H1 (cell line): ENCODE measurements around the gene ATAD3B. TPM values are rescaled to one million over a fixed set of nuclear protein-coding genes. Genes with fewer than 3 reads are reported as not detected.

Source experiments
- CTCF ChIA-PET: fragments of 300-600 bp; sonication (Branson Sonifier 250); formaldehyde crosslinking; loops from one replicate; lab custom pipeline; 2021; ENCODE audit not compliant: partially characterized antibody; lab: Charles Lee
- POLR2A ChIA-PET: fragments of 300-600 bp; sonication (Branson Sonifier 250); formaldehyde crosslinking; loops from one replicate; lab custom pipeline; 2021; ENCODE audit warnings: inconsistent platforms; ENCODE audit not compliant: partially characterized antibody; lab: Charles Lee
- DNase-seq, 2 experiments: peaks; one replicate each; pipeline versions ENCODE4 v3.0.0 to v3.0.0-alpha.2; 2010 to 2022; ENCODE audit warnings: low spot score in 2 of 2, low read depth in 1 of 2, mixed read lengths in 1 of 2
- FAIRE-seq: peaks from 2 replicates; lab custom pipeline; 2011; peaks lifted over from hg19 to GRCh38; lab: Jason Lieb, UNC
- H2AFZ ChIP-seq: 2 replicates; pipeline ENCODE4 v1.8.1; 2012; ENCODE audit warnings: low read length, inconsistent platforms
- H2AK5ac ChIP-seq: 2 replicates; pipeline ENCODE4 v1.6.1; 2013; ENCODE audit warnings: low read depth, low read length
- H2BK120ac ChIP-seq: replicated peaks from 2 replicates; pipeline ENCODE3; 2013; ENCODE audit warnings: low read depth, low read length, inconsistent platforms
- H2BK12ac ChIP-seq: 2 replicates; pipeline ENCODE4 v1.6.1; 2013; ENCODE audit warnings: low read depth, low read length
- H2BK15ac ChIP-seq: 2 replicates; pipeline ENCODE4 v1.6.1; 2013; ENCODE audit warnings: low read length
- H2BK20ac ChIP-seq: 2 replicates; pipeline ENCODE4 v1.6.1; 2013; ENCODE audit warnings: low read length
- H2BK5ac ChIP-seq: 2 replicates; pipeline ENCODE4 v1.6.1; 2013; ENCODE audit warnings: low read depth, low read length
- H3K14ac ChIP-seq: 2 replicates; pipeline ENCODE4 v1.6.1; 2013; ENCODE audit warnings: inconsistent platforms; ENCODE audit not compliant: insufficient read length
- H3K18ac ChIP-seq: 2 replicates; pipeline ENCODE4 v1.6.1; 2013; ENCODE audit warnings: low read length; ENCODE audit errors: extremely low read depth
- H3K23ac ChIP-seq: 2 replicates; pipeline ENCODE4 v1.6.1; 2013; ENCODE audit warnings: inconsistent platforms; ENCODE audit not compliant: insufficient read length
- H3K23me2 ChIP-seq: 2 replicates; pipeline ENCODE4 v1.6.1; 2013; ENCODE audit warnings: low read depth, low read length
- H3K27ac ChIP-seq: 2 replicates; pipeline ENCODE4 v1.6.1; 2011; ENCODE audit warnings: low read depth, low read length, inconsistent platforms
- H3K27me3 ChIP-seq, 4 experiments: replicated peaks in 1 of 4; 1 replicate in 1 of 4; 2 replicates in 3 of 4; pipeline versions ENCODE4 v1.6.1 to v1.8.1; 2011 to 2013; ENCODE audit warnings: low read length in 3 of 4, mild to moderate bottlenecking in 3 of 4, inconsistent platforms in 2 of 4, mixed read lengths in 2 of 4, moderate library complexity in 1 of 4; ENCODE audit not compliant: control insufficient read depth in 3 of 4, insufficient read depth in 3 of 4; ENCODE audit errors: extremely low read depth in 1 of 4
- H3K36me3 ChIP-seq, 4 experiments: 2 replicates each; pipeline versions ENCODE4 v1.6.1 to v1.8.1; 2011 to 2013; ENCODE audit warnings: mild to moderate bottlenecking in 4 of 4, low read length in 3 of 4, moderate library complexity in 2 of 4, control low read depth in 1 of 4, inconsistent platforms in 1 of 4; ENCODE audit not compliant: insufficient read depth in 4 of 4, control insufficient read depth in 2 of 4
- H3K4ac ChIP-seq: replicated peaks from 2 replicates; pipeline ENCODE3; 2013; ENCODE audit warnings: low read length, low read depth, mixed read lengths, inconsistent platforms; ENCODE audit not compliant: insufficient read length
- H3K4me1 ChIP-seq, 4 experiments: replicated peaks in 1 of 4; 1 replicate in 1 of 4; 2 replicates in 3 of 4; pipeline versions ENCODE4 v1.6.1 to v1.8.1; 2011 to 2013; ENCODE audit warnings: low read length in 3 of 4, inconsistent platforms in 2 of 4, mixed read lengths in 1 of 4; ENCODE audit not compliant: insufficient read depth in 4 of 4, control insufficient read depth in 3 of 4
- H3K4me2 ChIP-seq, 2 experiments: 2 replicates each; pipeline versions ENCODE4 v1.6.1 to v1.8.1; 2011 to 2013; ENCODE audit warnings: low read depth in 2 of 2, low read length in 2 of 2, control low read depth in 1 of 2, inconsistent platforms in 1 of 2, mild to moderate bottlenecking in 1 of 2; ENCODE audit not compliant: insufficient read depth in 1 of 2
- H3K4me3 ChIP-seq, 4 experiments: fragments of 200-600, 300-600 bp in 1 of 4; sonication (generic), shearing (Covaris generic), sonication (Bioruptor Twin) in 1 of 4; 2 replicates each; pipeline versions ENCODE4 v1.5.1 to v1.8.1; 2011 to 2016; ENCODE audit warnings: low read length in 4 of 4, low read depth in 3 of 4, control low read depth in 2 of 4, inconsistent platforms in 2 of 4, mild to moderate bottlenecking in 2 of 4, mixed read lengths in 1 of 4, moderate library complexity in 1 of 4; ENCODE audit not compliant: insufficient read depth in 2 of 4; ENCODE audit errors: extremely low read depth in 1 of 4
- H3K56ac ChIP-seq: replicated peaks from 2 replicates; pipeline ENCODE3; 2013; ENCODE audit warnings: low read depth, mild to moderate bottlenecking, mixed read lengths, low read length, inconsistent platforms; ENCODE audit not compliant: insufficient read length
- H3K79me1 ChIP-seq: 2 replicates; pipeline ENCODE4 v1.6.1; 2013; ENCODE audit warnings: low read depth, low read length, control low read depth
- H3K79me2 ChIP-seq, 2 experiments: 2 replicates each; pipeline versions ENCODE4 v1.6.1 to v1.8.1; 2012 to 2013; ENCODE audit warnings: low read length in 2 of 2, mild to moderate bottlenecking in 2 of 2, inconsistent platforms in 1 of 2; ENCODE audit not compliant: insufficient read depth in 2 of 2, control insufficient read depth in 1 of 2
- H3K9ac ChIP-seq, 4 experiments: replicated peaks in 1 of 4; 1 replicate in 1 of 4; 2 replicates in 3 of 4; pipeline versions ENCODE4 v1.6.1 to v1.8.1; 2011 to 2013; ENCODE audit warnings: low read depth in 3 of 4, low read length in 3 of 4, control low read depth in 2 of 4, mild to moderate bottlenecking in 2 of 4, moderate library complexity in 2 of 4, inconsistent platforms in 1 of 4; ENCODE audit errors: extremely low read depth in 1 of 4
- H3K9me3 ChIP-seq, 2 experiments: 2 replicates each; pipeline versions ENCODE4 v1.6.1 to v1.8.1; 2012 to 2013; ENCODE audit warnings: mild to moderate bottlenecking in 2 of 2, moderate library complexity in 2 of 2, control low read depth in 1 of 2, inconsistent platforms in 1 of 2, low read depth in 1 of 2, low read length in 1 of 2, mixed read lengths in 1 of 2; ENCODE audit not compliant: insufficient read depth in 2 of 2
- H4K20me1 ChIP-seq, 2 experiments: replicated peaks in 1 of 2; 2 replicates each; pipeline versions ENCODE3 to v1.8.1; 2011 to 2013; ENCODE audit warnings: inconsistent platforms in 2 of 2, low read length in 2 of 2, mild to moderate bottlenecking in 1 of 2; ENCODE audit not compliant: insufficient read depth in 2 of 2, control insufficient read depth in 1 of 2
- H4K5ac ChIP-seq: 2 replicates; pipeline ENCODE4 v1.6.1; 2013; ENCODE audit warnings: low read length, low read depth, mixed read lengths, inconsistent platforms; ENCODE audit not compliant: insufficient read length
- H4K8ac ChIP-seq: 2 replicates; pipeline ENCODE4 v1.8.0; 2013; ENCODE audit warnings: mild to moderate bottlenecking, moderate library complexity, low read length, inconsistent platforms; ENCODE audit not compliant: insufficient read depth; ENCODE audit errors: extremely low read depth
- H4K91ac ChIP-seq: replicated peaks from 2 replicates; pipeline ENCODE3; 2013; ENCODE audit warnings: low read length, mixed read lengths, inconsistent platforms; ENCODE audit not compliant: insufficient read length
- ASH2L ChIP-seq: fragments of 200-600, 300-600 bp; sonication (generic); IDR thresholded peaks from one replicate; pipeline ENCODE4 v1.7.1; 2017; ENCODE audit warnings: low read length
- ATF3 ChIP-seq: IDR thresholded peaks from 2 replicates; pipeline ENCODE4 v1.6.1; 2011; ENCODE audit warnings: low read depth, mild to moderate bottlenecking, low read length; ENCODE audit not compliant: insufficient read depth
- RFX5 ChIP-seq: IDR thresholded peaks from 2 replicates; pipeline ENCODE4 v1.6.1; 2011; ENCODE audit warnings: low read depth, low read length, improper control_type of control experiment, borderline replicate concordance
- SIX5 ChIP-seq: IDR thresholded peaks from 2 replicates; pipeline ENCODE4 v1.6.1; 2011; ENCODE audit warnings: mild to moderate bottlenecking, low read depth, low read length
- SRF ChIP-seq: IDR thresholded peaks from 2 replicates; pipeline ENCODE4 v1.6.1; 2011; ENCODE audit warnings: mild to moderate bottlenecking, low read depth, low read length, moderate library complexity
- YY1 ChIP-seq: IDR thresholded peaks from 2 replicates; pipeline ENCODE4 v1.6.1; 2011; ENCODE audit warnings: low read depth, mild to moderate bottlenecking, low read length
- WGBS, 2 experiments: shearing (Covaris generic) in 1 of 2; methylation state at CpG; one replicate each; pipeline versions ENCODE4 v1.1.6 to v1.1.7; 2013 to 2015; ENCODE audit warnings: low lambda C conversion rate in 2 of 2, mixed read lengths in 2 of 2, inconsistent platforms in 1 of 2, low coverage in 1 of 2, missing lambda C conversion rate in 1 of 2; ENCODE audit not compliant: insufficient replicate concordance in 2 of 2, insufficient coverage in 1 of 2, insufficient read length in 1 of 2; ENCODE audit errors: extremely low coverage in 1 of 2, missing lambda C conversion rate in 1 of 2; 5-methylcytosine and 5-hydroxymethylcytosine counted together
- polyA plus RNA-seq, 7 experiments: library from polyadenylated mRNA; depleted of rRNA in 3 of 7; stranded (reverse) in 5 of 7; unstranded in 2 of 7; fragments of >200 nt in 5 of 7; fragments of 200-250 nt in 2 of 7; gene quantifications; 1 replicate in 5 of 7; 2 replicates in 1 of 7; 4 replicates in 1 of 7; pipeline versions ENCODE4 v1.2.1 to v1.2.3, GENCODE V29; 2011 to 2013; ENCODE audit warnings: missing spikeins in 2 of 7, mixed read lengths in 2 of 7
- total RNA-seq: library from RNA; stranded (reverse); fragmentation: NEBNext Ultra II Directional; extraction: Animal tissue kit (Norgen Biotek cat#: 25700); gene quantifications from 2 replicates; pipeline ENCODE4 v1.2.1, GENCODE V29; 2021

ATAD3B gene
- total and polyA plus RNA-seq, 2 of the 8 experiments (the other 6 are each of a cell fraction or from before 2014, with no cell fraction given), result 31.3 to 63.0 TPM

GRCh38 chr1:1455366-1455884 lies 16.1 kb upstream of the ATAD3B start:
- H3K9me3 ChIP-seq, result no peaks in the 10 kb centered on the region
- no peak overlapping the region for H3K23ac ChIP-seq
- no peak overlapping the region for H2AK5ac ChIP-seq
- no peaks in the 10 kb centered on the region for H3K36me3 ChIP-seq
- H3K14ac ChIP-seq, result no peak overlapping the region
- H3K27ac ChIP-seq, result no peak overlapping the region
- no peak overlapping the region for H2BK20ac ChIP-seq
- 95% methylated on average over 28 of the region's 30 CpGs; no CpG with 5 or more reads in 1 of the 2 experiments for WGBS, 2 experiments
- no peak overlapping the region for H3K4me3 ChIP-seq
- no peak overlapping the region for H4K8ac ChIP-seq
- H3K79me2 ChIP-seq, result no peaks in the 10 kb centered on the region
- no peak for TF ChIP-seq ATF3
- TF ChIP-seq ASH2L, result no peak
- no peak for TF ChIP-seq SRF
- no peak for TF ChIP-seq SIX5
- no peak for TF ChIP-seq RFX5
- TF ChIP-seq YY1, result no peak
- POLR2A ChIA-PET, result interaction anchor here (0.6 to 1.4 kb wide), 2 partner anchors 14 to 25 kb away, joined by 3 to 4 read pairs; no protein-coding TSS in a partner anchor
- H4K20me1 ChIP-seq, result no peaks in the 10 kb centered on the region
- no peak overlapping the region for H4K5ac ChIP-seq
- H3K23me2 ChIP-seq, result no peaks in the 10 kb centered on the region
- no peak overlapping the region for H3K18ac ChIP-seq
- DNase-seq (no peak), FAIRE-seq (no peak)
- H2BK12ac ChIP-seq, result no peak overlapping the region
- H2BK15ac ChIP-seq, result no peak overlapping the region
- H4K91ac ChIP-seq, result no peak overlapping the region
- no peak overlapping the region for H2BK5ac ChIP-seq
- H3K4ac ChIP-seq, result no peak overlapping the region
- CTCF ChIA-PET, result interaction anchor here (0.7 to 1.2 kb wide), 3 partner anchors 14 to 49 kb away, joined by 3 to 4 read pairs (median 3); no protein-coding TSS in a partner anchor
- no peak overlapping the region for H3K56ac ChIP-seq
- H3K4me2 ChIP-seq, result no peak overlapping the region
- H3K27me3 ChIP-seq, result no peaks in the 10 kb centered on the region
- H3K9ac ChIP-seq, result no peak overlapping the region
- no peak overlapping the region for H2BK120ac ChIP-seq
- H3K4me1 ChIP-seq, result no peaks in the 10 kb centered on the region
- no peaks in the 10 kb centered on the region for H3K79me1 ChIP-seq
- H2AFZ ChIP-seq, result no peak overlapping the region
